ENCODE data around the gene TCF3. TPM values are rescaled to one million over a fixed set of nuclear protein-coding genes. Genes with fewer than 3 reads are reported as not detected.
"Not testable (repeated sequence)": the region's sequence is repeated elsewhere in the genome, so short reads cannot be mapped to it uniquely, and the experiment has no call there.

Gene TCF3
- total RNA-seq, 4 donors from 2014 or later = 21.2 to 62.0 (median 39.6) TPM

GRCh38 chr19:1672769-1673644, 20.6 kb upstream of the TCF3 start:
- Histone ChIP-seq H3K4me1 (peaks cover 0 to 34% (median 15%) of the 10 kb centered on the region in 3 donors), H3K4me3 (no peak overlapping the region), H3K9me3 (no peaks in the 10 kb centered on the region), H3K27me3 (peaks cover 97% of the 10 kb centered on the region), H3K27ac (no peak overlapping the region), H3K36me3 (no peaks in the 10 kb centered on the region)
- TF ChIP-seq POLR2AphosphoS5 (IDR thresholded peaks at IDR 0.05) (no peak), CTCF (IDR thresholded peaks at IDR 0.05) (no peak)
- no peak for ATAC-seq
- WGBS, 2 donors (ENCODE audit: low coverage in 1 of 2) = 77 to 89% methylated on average over 5 to 21 of the region's 33 CpGs

- Histone ChIP-seq H3K9me3 (no peaks in the 10 kb centered on the region), H3K27ac (no peak overlapping the region), H3K4me1 (peaks cover 0 to 38% (median 15%) of the 10 kb centered on the region in 3 donors), H3K4me3 (peak overlapping the region in 1 of 2 donors; percentile 25), H3K36me3 (no peaks in the 10 kb centered on the region), H3K27me3 (peaks cover 97% of the 10 kb centered on the region)
- 0 to 9% methylated on average over 3 to 23 of the region's 57 CpGs for whole genome bisulfite sequencing, 2 donors (ENCODE audit: low coverage in 1 of 2)
- TF ChIP-seq CTCF (IDR thresholded peaks at IDR 0.05) = peak in 3 of 4 experiments; percentile 57 to 91 (median 63)
- TF ChIP-seq POLR2AphosphoS5 (IDR thresholded peaks at IDR 0.05) = no peak
- no peak for TF ChIP-seq EP300 (IDR thresholded peaks at IDR 0.05)
- ATAC-seq = peak; percentile 22
Observed at GRCh38 chr19:1672038-1672768, 19.8 kb upstream of the TCF3 start.

- Histone ChIP-seq H3K9me3 (no peaks in the 10 kb centered on the region), H3K4me3 (peak overlapping the region in 1 of 2 donors; percentile 25), H3K27ac (no peak overlapping the region), H3K27me3 (peaks cover 96% of the 10 kb centered on the region), H3K4me1 (peaks cover 0 to 38% (median 15%) of the 10 kb centered on the region in 3 donors), H3K36me3 (no peaks in the 10 kb centered on the region)
- ATAC-seq = no peak
- 0 to 32% methylated on average over 3 to 5 of the region's 17 CpGs for WGBS, 2 donors (ENCODE audit: low coverage in 1 of 2)
- no peak for TF ChIP-seq EP300 (IDR thresholded peaks at IDR 0.05)
- TF ChIP-seq POLR2AphosphoS5 (IDR thresholded peaks at IDR 0.05) = no peak
- no peak for TF ChIP-seq CTCF (IDR thresholded peaks at IDR 0.05)
- no peak for TF ChIP-seq POLR2A (IDR thresholded peaks at IDR 0.05)
Observed at GRCh38 chr19:1671716-1672037, 19.3 kb upstream of the TCF3 start.

GRCh38 chr19:1670747-1671146, 18.3 kb upstream of the TCF3 start:
- not testable (repeated sequence) for H3K9me3 ChIP-seq, ATAC-seq, H3K4me3 ChIP-seq, H3K27ac ChIP-seq, H3K36me3 ChIP-seq
- WGBS, 2 donors (ENCODE audit: low coverage in 1 of 2) = 67 to 80% methylated on average over 1 to 3 of the region's 14 CpGs
- Histone ChIP-seq H3K4me1 (peaks cover 0 to 33% (median 15%) of the 10 kb centered on the region in 3 donors), H3K27me3 (peaks cover 94% of the 10 kb centered on the region)

GRCh38 chr19:1668486-1669270, 16.3 kb upstream of the TCF3 start:
- H3K9me3 ChIP-seq = no peaks in the 10 kb centered on the region
- no peak for ATAC-seq
- H3K36me3 ChIP-seq = no peaks in the 10 kb centered on the region
- TF ChIP-seq CTCF (IDR thresholded peaks at IDR 0.05) (no peak), POLR2AphosphoS5 (IDR thresholded peaks at IDR 0.05) (no peak), POLR2A (IDR thresholded peaks at IDR 0.05) (no peak), EP300 (IDR thresholded peaks at IDR 0.05) (no peak)
- peaks cover 86% of the 10 kb centered on the region for H3K27me3 ChIP-seq
- H3K4me3 ChIP-seq = no peak overlapping the region
- 4% methylated on average over 4 of the region's 21 CpGs; no CpG with 5 or more reads in 1 of the 2 donors for WGBS, 2 donors (ENCODE audit: low coverage in 1 of 2)
- no peak overlapping the region for H3K27ac ChIP-seq
- H3K4me1 ChIP-seq = peaks cover 0 to 26% (median 15%) of the 10 kb centered on the region in 3 donors
